Gastrocnemius medialis (tissue), 4 donors: Measurements from ENCODE around the gene IST1.

ENCODE experiments used
- POLR2A ChIP-seq, 2 donors: fragments of 450-650 bp; IDR thresholded peaks; one replicate each; pipeline ENCODE4 v1.6.1; 2017; ENCODE audit warnings: antibody characterized with exemption in 2 of 2, mild to moderate bottlenecking in 2 of 2, moderate library complexity in 2 of 2
- TF ChIP-seq, protein P1 (sequence below), 5 experiments: fragments of 450-650 bp in 3 of 5; fragments of 200-600 bp in 2 of 5; sonication (generic) in 2 of 5; IDR thresholded peaks in 4 of 5; conservative IDR thresholded peaks in 1 of 5; 1 replicate in 4 of 5; 2 replicates in 1 of 5; pipeline ENCODE4 v1.5.1; 2016 to 2019; ENCODE audit warnings: antibody characterized with exemption in 5 of 5, mild to moderate bottlenecking in 3 of 5, moderate library complexity in 3 of 5

DNA sequence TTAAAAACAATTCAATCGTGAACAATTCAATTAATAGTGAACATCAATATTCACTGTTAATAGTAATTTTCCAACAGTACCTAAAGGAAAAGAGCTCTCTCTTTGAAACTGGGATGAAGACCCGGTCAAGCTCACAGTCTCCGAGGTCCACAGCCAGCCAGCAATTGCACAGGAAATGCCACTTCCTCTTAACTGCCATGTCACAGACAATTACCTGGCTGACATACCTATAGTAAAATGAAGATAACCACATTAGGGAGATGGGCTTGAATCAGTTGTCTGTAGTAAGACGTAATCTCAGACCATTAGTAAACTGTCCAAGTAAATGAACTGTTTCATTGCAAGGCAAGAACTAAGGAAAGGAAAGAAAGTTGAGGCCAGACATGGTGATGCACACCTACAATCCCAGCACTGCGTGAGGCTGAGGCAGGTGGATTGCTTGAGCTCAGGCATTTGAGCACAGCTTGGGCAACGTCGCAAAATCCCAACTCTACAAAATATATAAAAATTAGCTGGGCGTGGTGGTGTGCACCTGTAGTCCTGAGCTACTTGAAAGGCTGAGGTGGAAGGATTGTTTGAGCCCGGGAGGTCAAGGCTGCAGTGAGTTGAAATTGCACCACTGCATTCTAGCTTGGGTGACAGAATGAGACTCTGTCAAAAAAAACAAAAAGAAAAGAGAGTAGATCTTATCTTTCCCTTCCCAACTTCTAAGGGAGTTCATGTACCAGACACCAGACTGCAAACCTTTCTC, 68.0 kb downstream of the IST1 start:
- no peak for TF ChIP-seq POLR2A (IDR thresholded peaks at IDR 0.05)
- TF ChIP-seq, protein P1, sequence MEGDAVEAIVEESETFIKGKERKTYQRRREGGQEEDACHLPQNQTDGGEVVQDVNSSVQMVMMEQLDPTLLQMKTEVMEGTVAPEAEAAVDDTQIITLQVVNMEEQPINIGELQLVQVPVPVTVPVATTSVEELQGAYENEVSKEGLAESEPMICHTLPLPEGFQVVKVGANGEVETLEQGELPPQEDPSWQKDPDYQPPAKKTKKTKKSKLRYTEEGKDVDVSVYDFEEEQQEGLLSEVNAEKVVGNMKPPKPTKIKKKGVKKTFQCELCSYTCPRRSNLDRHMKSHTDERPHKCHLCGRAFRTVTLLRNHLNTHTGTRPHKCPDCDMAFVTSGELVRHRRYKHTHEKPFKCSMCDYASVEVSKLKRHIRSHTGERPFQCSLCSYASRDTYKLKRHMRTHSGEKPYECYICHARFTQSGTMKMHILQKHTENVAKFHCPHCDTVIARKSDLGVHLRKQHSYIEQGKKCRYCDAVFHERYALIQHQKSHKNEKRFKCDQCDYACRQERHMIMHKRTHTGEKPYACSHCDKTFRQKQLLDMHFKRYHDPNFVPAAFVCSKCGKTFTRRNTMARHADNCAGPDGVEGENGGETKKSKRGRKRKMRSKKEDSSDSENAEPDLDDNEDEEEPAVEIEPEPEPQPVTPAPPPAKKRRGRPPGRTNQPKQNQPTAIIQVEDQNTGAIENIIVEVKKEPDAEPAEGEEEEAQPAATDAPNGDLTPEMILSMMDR (IDR thresholded peaks at IDR 0.05 in 4 of 5, conservative IDR thresholded peaks at IDR 0.05 in 1 of 5): no peak
